ENCODE results near the gene COMMD1. TPM values are rescaled to one million over a fixed set of nuclear protein-coding genes. Genes with fewer than 3 reads are reported as not detected.

Gene COMMD1
- polyA plus RNA-seq, 1 of the 3 experiments (the other 2 are of a cell fraction) = 32.5 TPM

- no peak overlapping the region for H2AFZ ChIP-seq (ENCODE audit: low read depth)
- peaks cover 18 to 25% of the 10 kb centered on the region in 2 experiments; a peak in 3 of 4 replicates for H3K4me1 ChIP-seq (ENCODE audit: control insufficient read depth in 1 of 2, insufficient read depth in 2 of 2, low read depth in 1 of 2, low read length in 1 of 2)
- DNase-seq = no peak
- peak overlapping the region in 1 of 2 experiments; percentile 73; a peak in 2 of 4 replicates for H3K27ac ChIP-seq (ENCODE audit: low read depth in 2 of 2, low read length in 1 of 2)
- ChIA-PET CTCF (no interaction called here), POLR2A (no interaction called here)
- H3K4me3 ChIP-seq (ENCODE audit: low read depth in 2 of 2, low read length in 1 of 2) = no peak overlapping the region
- 44% methylated on average over 3 of the region's 3 CpGs for WGBS (ENCODE audit: low lambda C conversion rate)
- no peak overlapping the region for H3K9ac ChIP-seq
- no peaks in the 10 kb centered on the region for H4K20me1 ChIP-seq (ENCODE audit: insufficient read depth)
- H3K9me2 ChIP-seq = no peaks in the 10 kb centered on the region
- H3K79me2 ChIP-seq (ENCODE audit: insufficient read depth) = no peaks in the 10 kb centered on the region
- no peaks in the 10 kb centered on the region for H3K9me3 ChIP-seq
- H3K4me2 ChIP-seq = no peak overlapping the region
- H3F3A ChIP-seq (replicated peaks; ENCODE audit: insufficient read depth) = peaks cover 35% of the 10 kb centered on the region
- no peaks in the 10 kb centered on the region for H3K36me3 ChIP-seq (replicated peaks in 1 of 2; ENCODE audit: control insufficient read depth in 1 of 2, insufficient read depth in 2 of 2, low read length in 1 of 2)
- TF ChIP-seq YY1 (IDR thresholded peaks at IDR 0.05; ENCODE audit: low read depth) (no peak), RCOR1 (IDR thresholded peaks at IDR 0.05; ENCODE audit: low read length) (no peak), USF2 (IDR thresholded peaks at IDR 0.05; ENCODE audit: borderline replicate concordance, low read depth, low read length) (no peak), PBX3 (IDR thresholded peaks at IDR 0.05) (no peak), GATA2 (CRISPR knock-in tag; IDR thresholded peaks at IDR 0.05) (no peak), TEAD4 (IDR thresholded peaks at IDR 0.05; ENCODE audit: borderline replicate concordance, insufficient read depth) (no peak), USF1 (IDR thresholded peaks at IDR 0.05; ENCODE audit: borderline replicate concordance, low read depth) (no peak), MEF2A (IDR thresholded peaks at IDR 0.05; ENCODE audit: borderline replicate concordance, low read depth) (no peak), SIN3A (IDR thresholded peaks at IDR 0.05; ENCODE audit: borderline replicate concordance, low read depth, low read length) (no peak), RXRA (IDR thresholded peaks at IDR 0.05; ENCODE audit: borderline replicate concordance, low read depth) (no peak), ZBTB33 (IDR thresholded peaks at IDR 0.05; ENCODE audit: borderline replicate concordance, low read depth) (no peak), EP300 (IDR thresholded peaks at IDR 0.05; ENCODE audit: borderline replicate concordance in 1 of 2, low read depth in 1 of 2, low read length in 1 of 2) (no peak), CTCF (IDR thresholded peaks at IDR 0.05) (no peak), MAX (IDR thresholded peaks at IDR 0.05; ENCODE audit: low read depth) (no peak), FOXM1 (IDR thresholded peaks at IDR 0.05; ENCODE audit: low read depth) (no peak), REST (IDR thresholded peaks at IDR 0.05; ENCODE audit: low read depth, low read length) (no peak), MXI1 (IDR thresholded peaks at IDR 0.05; ENCODE audit: low read depth, low read length) (no peak), GABPA (IDR thresholded peaks at IDR 0.05; ENCODE audit: low read depth) (no peak)
- no peaks in the 10 kb centered on the region for H3K27me3 ChIP-seq (ENCODE audit: insufficient read depth)
These were observed 246.5 kb downstream of the COMMD1 start for GRCh38 chr2:62152000-62152399.
